ENCODE data around the gene SLC25A21. TPM values are rescaled to one million over a fixed set of nuclear protein-coding genes. Genes with fewer than 3 reads are reported as not detected.

SLC25A21 gene
- total and polyA plus RNA-seq, 10 donors = 0.06 to 1.1 (median 0.22) TPM; not detected in 2

GRCh38 chr14:37056473-37056872, 115.9 kb downstream of the SLC25A21 start:
- H3K9me3 ChIP-seq = peaks cover 0 to 15% (median 3%) of the 10 kb centered on the region in 8 donors
- no peaks in the 10 kb centered on the region for H3K4me1 ChIP-seq
- H3K36me3 ChIP-seq = no peaks in the 10 kb centered on the region
- TF ChIP-seq, protein P1, sequence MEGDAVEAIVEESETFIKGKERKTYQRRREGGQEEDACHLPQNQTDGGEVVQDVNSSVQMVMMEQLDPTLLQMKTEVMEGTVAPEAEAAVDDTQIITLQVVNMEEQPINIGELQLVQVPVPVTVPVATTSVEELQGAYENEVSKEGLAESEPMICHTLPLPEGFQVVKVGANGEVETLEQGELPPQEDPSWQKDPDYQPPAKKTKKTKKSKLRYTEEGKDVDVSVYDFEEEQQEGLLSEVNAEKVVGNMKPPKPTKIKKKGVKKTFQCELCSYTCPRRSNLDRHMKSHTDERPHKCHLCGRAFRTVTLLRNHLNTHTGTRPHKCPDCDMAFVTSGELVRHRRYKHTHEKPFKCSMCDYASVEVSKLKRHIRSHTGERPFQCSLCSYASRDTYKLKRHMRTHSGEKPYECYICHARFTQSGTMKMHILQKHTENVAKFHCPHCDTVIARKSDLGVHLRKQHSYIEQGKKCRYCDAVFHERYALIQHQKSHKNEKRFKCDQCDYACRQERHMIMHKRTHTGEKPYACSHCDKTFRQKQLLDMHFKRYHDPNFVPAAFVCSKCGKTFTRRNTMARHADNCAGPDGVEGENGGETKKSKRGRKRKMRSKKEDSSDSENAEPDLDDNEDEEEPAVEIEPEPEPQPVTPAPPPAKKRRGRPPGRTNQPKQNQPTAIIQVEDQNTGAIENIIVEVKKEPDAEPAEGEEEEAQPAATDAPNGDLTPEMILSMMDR (IDR thresholded peaks at IDR 0.05 in 8 of 11, conservative IDR thresholded peaks at IDR 0.05 in 3 of 11) = no peak
- TF ChIP-seq POLR2AphosphoS5 (IDR thresholded peaks at IDR 0.05) (no peak), POLR2A (IDR thresholded peaks at IDR 0.05) (no peak)
- H3K27me3 ChIP-seq (replicated peaks in 1 of 7) = no peaks in the 10 kb centered on the region
- H3K27ac ChIP-seq = no peak overlapping the region
- H3K4me3 ChIP-seq = no peak overlapping the region
- intact Hi-C loops (cut with DNase I; ENCODE audit: low total_unique reads) = no loop called here
- 44 to 71% (median 64%) methylated on average over 2 to 3 of the region's 3 CpGs for WGBS, 5 donors
- no peak for DNase-seq

- H3K9me3 ChIP-seq = peaks cover 0 to 15% (median 3%) of the 10 kb centered on the region in 8 donors
- 94 to 100% (median 96%) methylated on average over 2 of the region's 2 CpGs for WGBS, 5 donors
Observed at GRCh38 chr14:37054869-37055268, 117.5 kb downstream of the SLC25A21 start.

GRCh38 chr14:37054144-37054543, 118.3 kb downstream of the SLC25A21 start:
- no peaks in the 10 kb centered on the region for H3K36me3 ChIP-seq
- no peak overlapping the region for H3K4me3 ChIP-seq
- TF ChIP-seq POLR2AphosphoS5 (IDR thresholded peaks at IDR 0.05) = no peak
- no peak for TF ChIP-seq POLR2A (IDR thresholded peaks at IDR 0.05)
- TF ChIP-seq, protein P1 (IDR thresholded peaks at IDR 0.05 in 8 of 11, conservative IDR thresholded peaks at IDR 0.05 in 3 of 11) = no peak
- H3K27ac ChIP-seq = no peak overlapping the region
- peaks cover 0 to 15% (median 3%) of the 10 kb centered on the region in 8 donors for H3K9me3 ChIP-seq
- H3K27me3 ChIP-seq (replicated peaks in 1 of 7) = no peaks in the 10 kb centered on the region
- no peaks in the 10 kb centered on the region for H3K4me1 ChIP-seq
- intact Hi-C loops (cut with DNase I; ENCODE audit: low total_unique reads) = no loop called here
- DNase-seq = no peak

More at GRCh38 chr14:37054869-37055268, 117.5 kb downstream of the SLC25A21 start:
- Histone ChIP-seq H3K4me1 (no peaks in the 10 kb centered on the region), H3K36me3 (no peaks in the 10 kb centered on the region), H3K27me3 (replicated peaks in 1 of 7) (no peaks in the 10 kb centered on the region), H3K27ac (no peak overlapping the region), H3K4me3 (no peak overlapping the region)
- DNase-seq = no peak
- TF ChIP-seq POLR2A (IDR thresholded peaks at IDR 0.05) = no peak
- intact Hi-C loops (cut with DNase I; ENCODE audit: low total_unique reads) = no loop called here

- no peaks in the 10 kb centered on the region for H3K27me3 ChIP-seq (replicated peaks in 1 of 7)
- peaks cover 0 to 15% (median 3%) of the 10 kb centered on the region in 8 donors for H3K9me3 ChIP-seq
- H3K4me3 ChIP-seq = no peak overlapping the region
- WGBS, 5 donors = 78 to 96% (median 92%) methylated on average over 5 of the region's 5 CpGs
- DNase-seq = no peak
- no peaks in the 10 kb centered on the region for H3K4me1 ChIP-seq
- no peak for TF ChIP-seq POLR2A (IDR thresholded peaks at IDR 0.05)
- TF ChIP-seq, protein P1 (IDR thresholded peaks at IDR 0.05 in 8 of 11, conservative IDR thresholded peaks at IDR 0.05 in 3 of 11) = no peak
- no peak for TF ChIP-seq POLR2AphosphoS5 (IDR thresholded peaks at IDR 0.05)
- no peaks in the 10 kb centered on the region for H3K36me3 ChIP-seq
- H3K27ac ChIP-seq = no peak overlapping the region
- intact Hi-C loops (cut with DNase I; ENCODE audit: low total_unique reads) = no loop called here
Observed at GRCh38 chr14:37051680-37052079, 120.7 kb downstream of the SLC25A21 start.

DNA sequence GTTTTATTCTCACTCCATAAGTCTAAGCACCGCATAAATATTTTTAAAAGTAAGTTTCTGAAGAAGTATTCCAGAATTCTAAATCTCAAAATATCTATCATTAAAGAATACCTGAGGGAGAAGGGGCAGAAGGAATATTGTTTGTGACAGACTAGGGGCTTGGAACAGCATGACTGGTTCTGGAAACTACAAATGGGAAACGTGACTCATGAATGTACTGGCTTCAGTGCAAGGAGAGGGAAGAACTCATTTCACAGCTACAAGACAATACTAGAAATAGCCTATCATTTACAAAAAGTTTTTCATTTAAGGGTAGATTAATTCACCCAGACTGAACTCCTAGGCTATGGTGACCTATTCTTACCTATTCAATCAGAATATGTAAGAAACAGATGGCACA, 121.3 kb downstream of the SLC25A21 start:
- intact Hi-C loops (cut with DNase I; ENCODE audit: low total_unique reads) = no loop called here

More for the DNA sequence above, 121.3 kb downstream of the SLC25A21 start:
- H3K4me3 ChIP-seq = no peak overlapping the region
- H3K27ac ChIP-seq = no peak overlapping the region
- no peaks in the 10 kb centered on the region for H3K27me3 ChIP-seq (replicated peaks in 1 of 7)
- 81 to 91% (median 87%) methylated on average over 2 of the region's 2 CpGs for WGBS, 5 donors
- no peak for TF ChIP-seq POLR2A (IDR thresholded peaks at IDR 0.05)
- TF ChIP-seq POLR2AphosphoS5 (IDR thresholded peaks at IDR 0.05) = no peak
- TF ChIP-seq, protein P1 (IDR thresholded peaks at IDR 0.05 in 8 of 11, conservative IDR thresholded peaks at IDR 0.05 in 3 of 11) = no peak
- peaks cover 0 to 15% (median 3%) of the 10 kb centered on the region in 8 donors for H3K9me3 ChIP-seq
- no peak for DNase-seq
- H3K4me1 ChIP-seq = no peaks in the 10 kb centered on the region
- no peaks in the 10 kb centered on the region for H3K36me3 ChIP-seq
